ENCODE measurements around the gene PDLIM4.

PDLIM4 gene

DNA sequence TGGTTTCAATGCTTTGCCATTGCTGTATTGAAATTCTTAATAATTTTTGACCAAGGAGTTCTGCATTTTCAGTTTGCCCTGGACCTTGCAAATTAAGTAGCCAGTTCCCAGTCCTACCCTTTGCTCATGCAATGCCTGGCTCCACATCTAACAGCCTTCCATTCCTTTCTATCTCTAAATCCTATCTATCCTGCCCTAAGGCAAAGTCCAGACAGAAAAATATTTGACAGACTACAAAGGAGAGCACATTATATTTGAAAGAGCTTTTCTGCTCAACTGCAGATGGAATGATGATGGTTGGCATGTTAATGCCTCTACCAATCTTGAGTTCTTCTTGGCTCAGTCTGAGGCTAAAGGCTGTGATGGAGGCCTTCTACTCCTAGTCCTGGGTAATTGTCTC, 52.2 kb downstream of the PDLIM4 start:
- DNase-seq (ENCODE audit: low spot score) = no peak

DNA sequence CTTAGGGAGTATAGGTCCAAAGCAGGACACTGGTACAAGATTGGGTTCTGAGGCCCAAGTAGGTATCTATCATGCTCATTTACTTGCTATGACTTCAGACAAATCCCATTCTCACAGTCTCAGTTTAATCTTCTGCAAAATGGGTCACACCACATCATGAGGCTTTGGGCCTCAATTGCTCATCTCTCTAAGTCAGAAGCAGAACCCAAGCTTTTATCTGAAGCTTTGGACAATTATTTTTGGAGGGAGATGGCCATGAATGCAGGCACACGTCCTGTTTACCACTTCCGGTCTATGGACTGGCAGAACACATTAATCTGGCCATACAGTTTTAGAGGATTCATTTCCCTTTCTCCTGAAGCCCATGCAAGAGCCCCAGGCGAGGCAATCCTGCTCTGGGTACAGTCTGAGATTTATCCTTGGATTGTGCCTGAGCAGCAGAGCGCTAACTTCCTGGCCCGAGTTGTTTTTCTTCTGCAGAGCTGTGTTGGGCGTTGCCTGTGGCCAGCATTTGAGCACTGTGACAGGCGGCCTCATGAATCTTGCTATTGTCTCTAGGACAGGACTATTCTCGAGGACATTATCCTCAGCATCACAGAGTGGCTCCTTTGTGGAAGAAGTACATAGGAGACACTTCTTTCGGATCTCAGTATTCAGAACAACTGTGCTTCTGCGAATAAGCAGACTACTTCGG, 52.8 kb downstream of the PDLIM4 start:
- DNase-seq (ENCODE audit: low spot score) = no peak

DNA sequence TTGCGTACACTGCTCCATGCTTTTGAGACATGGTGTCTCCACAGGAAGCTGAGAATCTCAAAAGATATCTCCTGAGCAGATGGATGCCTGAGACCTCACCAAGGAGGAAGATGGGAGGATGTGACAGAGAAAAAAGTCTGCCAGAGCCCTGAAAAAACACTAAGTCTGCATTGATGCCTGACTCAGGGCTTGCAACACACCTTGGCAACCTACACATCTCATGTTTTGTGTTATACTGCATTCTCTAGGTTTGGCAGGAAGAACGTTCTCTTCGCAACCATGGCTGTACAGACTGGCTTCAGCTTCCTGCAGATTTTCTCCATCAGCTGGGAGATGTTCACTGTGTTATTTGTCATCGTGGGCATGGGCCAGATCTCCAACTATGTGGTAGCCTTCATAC, 55.9 kb downstream of the PDLIM4 start:
- DNase-seq (ENCODE audit: low spot score) = no peak

DNA sequence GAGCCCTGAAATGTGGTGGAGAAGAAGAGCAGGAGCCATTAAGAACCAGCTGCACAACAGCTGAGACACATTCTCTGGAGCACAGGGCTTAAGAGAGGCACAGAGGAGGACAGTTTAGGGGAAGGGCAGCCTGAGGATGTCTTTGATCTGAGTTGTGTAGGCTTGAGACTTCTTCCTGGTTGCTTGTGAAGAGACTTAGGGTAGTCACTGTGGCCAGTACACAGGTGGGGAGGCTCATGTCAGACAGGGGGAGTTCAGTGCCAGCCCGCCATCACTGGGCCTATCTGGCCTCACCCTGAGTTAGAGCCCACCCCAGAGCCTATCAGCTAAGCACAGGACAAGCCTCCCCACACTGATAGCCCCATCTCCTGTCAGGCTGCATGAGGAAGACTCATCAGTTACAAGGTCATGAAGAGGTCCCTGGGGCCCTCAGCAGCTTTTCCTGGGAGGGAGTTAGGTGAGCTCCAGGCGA, 56.5 kb downstream of the PDLIM4 start:
- DNase-seq (ENCODE audit: low spot score) = no peak

DNA sequence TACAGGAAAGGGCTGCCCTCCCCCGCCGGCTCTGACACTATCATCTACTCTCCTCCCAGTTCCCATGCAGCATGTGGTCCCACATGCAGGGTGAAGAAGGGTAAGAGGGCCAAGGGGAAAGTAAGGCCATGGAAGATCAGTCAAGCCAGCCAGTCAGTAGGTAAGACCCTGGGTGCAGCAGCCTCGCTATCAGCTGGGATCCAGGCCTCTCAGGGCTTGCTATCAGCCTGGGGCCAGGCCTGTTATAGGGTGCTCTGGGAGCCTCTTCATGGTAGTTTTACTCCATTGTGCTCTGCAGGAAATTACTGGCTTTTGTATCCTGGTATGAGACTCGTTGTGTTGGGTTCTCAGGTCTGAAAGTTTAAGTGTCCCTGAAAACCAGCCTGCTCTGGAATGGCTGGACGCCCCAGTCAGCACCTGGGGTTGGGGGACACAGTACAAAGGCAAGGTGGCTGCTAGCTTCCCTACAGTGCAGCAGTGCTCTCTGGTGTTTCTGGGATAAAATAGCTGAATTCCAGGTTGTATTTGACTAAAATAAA, 58.1 kb downstream of the PDLIM4 start:
- DNase-seq (ENCODE audit: low spot score) = no peak

DNA sequence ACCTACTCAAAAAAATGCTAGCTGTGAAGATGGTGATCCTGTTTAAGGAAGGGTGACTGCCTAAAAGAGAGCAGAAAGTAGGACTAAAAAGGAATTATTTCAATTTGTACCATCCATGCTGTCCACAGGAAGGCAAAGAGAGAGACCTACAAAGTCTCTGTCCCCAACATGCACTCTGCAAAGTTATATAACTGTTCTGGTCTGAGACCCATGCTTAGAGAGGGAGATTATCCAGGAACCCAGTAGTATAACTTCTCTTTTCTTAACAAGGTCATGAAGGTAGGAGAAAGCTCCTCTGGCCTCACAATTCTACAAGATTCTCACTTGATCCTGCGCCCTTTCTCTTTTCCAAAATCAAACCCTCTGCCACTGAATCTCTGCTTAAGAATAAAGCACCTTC, 62.5 kb downstream of the PDLIM4 start:
- DNase-seq (ENCODE audit: low spot score) = no peak

DNA sequence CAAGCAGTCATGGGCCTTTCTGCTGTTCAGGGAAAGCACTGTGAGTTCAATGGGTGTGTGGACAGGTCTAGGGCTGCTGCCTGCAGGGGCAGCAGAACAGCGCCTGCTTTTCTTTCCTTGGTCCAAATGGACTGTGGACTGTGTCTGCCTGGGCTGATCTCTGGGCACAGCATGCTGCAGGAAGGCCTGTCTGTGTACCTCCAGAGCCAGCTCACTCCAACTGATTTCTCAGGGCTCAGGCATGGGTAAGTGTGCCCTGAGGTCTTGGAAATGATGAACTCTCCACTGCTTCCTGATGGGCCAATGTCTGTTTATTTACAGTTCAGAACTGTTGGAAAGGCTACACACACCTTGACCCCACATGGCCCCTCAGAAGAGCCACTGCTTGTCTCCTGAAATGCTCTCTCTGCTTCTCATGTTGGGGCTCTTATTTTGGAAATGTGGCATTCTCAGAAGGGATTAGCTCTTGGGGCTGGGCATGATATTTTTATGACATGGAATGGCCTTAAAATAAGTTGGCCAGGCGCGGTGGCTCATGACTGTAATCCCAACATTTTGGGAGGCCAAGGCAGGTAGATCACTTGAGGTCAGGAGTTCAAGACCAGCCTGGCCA, 63.7 kb downstream of the PDLIM4 start:
- DNase-seq (ENCODE audit: low spot score) = no peak

DNA sequence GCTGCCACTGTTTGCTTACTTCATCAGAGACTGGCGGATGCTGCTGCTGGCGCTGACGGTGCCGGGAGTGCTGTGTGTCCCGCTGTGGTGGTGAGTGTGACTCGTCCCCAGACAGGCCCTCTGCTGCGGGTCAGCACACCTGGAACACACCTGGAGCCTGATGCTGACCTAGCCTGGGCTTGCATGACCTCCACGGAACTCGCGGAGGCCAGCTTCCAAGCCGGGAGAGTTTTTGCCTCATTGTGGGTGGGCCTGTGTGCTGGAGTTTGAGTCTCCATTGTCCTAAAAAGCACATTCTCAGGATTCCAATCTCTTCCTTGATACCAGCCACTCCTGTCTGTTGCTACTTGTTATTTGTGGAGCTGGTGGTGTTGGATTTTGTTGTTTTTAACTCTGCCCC, 64.8 kb downstream of the PDLIM4 start:
- no peak for DNase-seq (ENCODE audit: low spot score)
